ENCODE results near the gene DNAJB2. TPM values are rescaled to one million over a fixed set of nuclear protein-coding genes. Genes with fewer than 3 reads are reported as not detected.

The DNAJB2 gene
- total RNA-seq, 1 experiment from 2014 or later: 36.2 TPM

DNA sequence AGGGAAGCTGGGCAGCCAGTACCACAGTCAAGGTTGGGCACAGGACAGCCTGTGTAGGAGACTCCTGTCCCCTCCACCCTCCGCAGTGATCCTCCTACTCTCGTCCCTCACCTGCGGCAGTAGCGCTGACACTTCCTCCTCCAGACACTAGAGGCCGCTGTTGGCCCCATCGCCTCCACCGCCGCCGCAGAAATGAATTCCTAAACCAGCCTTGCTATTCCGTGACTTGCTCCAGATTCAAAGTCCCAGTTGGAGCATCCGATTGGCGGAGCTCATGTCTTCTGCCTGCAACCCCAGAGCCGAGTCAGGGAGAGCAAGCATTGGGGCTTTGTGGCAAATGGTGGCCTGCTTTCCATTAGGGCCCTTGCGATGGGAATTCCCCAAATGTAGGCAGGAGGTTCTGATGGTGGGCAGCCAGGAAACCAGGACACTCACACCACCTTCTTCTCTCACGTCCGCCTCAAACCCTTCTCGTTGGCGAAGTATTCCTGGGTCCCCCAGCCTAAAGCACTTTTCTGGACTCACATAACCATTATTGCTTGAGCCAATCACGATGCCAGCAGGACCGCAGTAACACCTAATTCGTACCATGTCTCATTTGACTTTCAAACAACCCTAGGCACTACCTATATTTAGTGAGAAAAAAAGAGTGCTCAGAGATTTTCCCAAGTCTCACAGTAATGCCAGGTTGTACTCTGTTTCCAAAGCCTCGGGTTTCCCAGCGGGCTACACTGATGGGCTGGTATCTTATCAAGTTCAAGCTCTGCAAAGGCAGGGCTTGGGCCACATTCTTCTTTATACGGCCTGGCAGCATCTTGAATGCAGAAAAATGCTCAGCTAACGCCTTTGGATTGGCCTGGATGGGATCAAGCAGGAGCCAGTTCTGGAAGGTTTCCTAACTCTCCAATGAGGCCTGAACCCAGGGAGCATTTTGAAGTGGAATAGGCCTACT lies 1.2 kb upstream of the DNAJB2 start:
- Histone ChIP-seq H3K4me2 (ENCODE audit: low read length) (peak overlapping the region; percentile 86), H3K9ac (ENCODE audit: low read length) (peak overlapping the region; percentile 71), H3K9me3 (ENCODE audit: control insufficient read depth in 1 of 2, insufficient read depth in 1 of 2, low read depth in 1 of 2, low read length in 2 of 2) (no peaks in the 10 kb centered on the region), H3K36me3 (ENCODE audit: control insufficient read depth in 1 of 2, insufficient read depth in 2 of 2, low read length in 2 of 2) (no peaks in the 10 kb centered on the region), H3K79me2 (ENCODE audit: insufficient read depth, low read length) (no peaks in the 10 kb centered on the region), H3K4me3 (replicated peaks in 1 of 2; ENCODE audit: low read depth in 1 of 2, low read length in 2 of 2) (peak overlapping the region; percentile 42 to 59), H2AFZ (ENCODE audit: low read depth, low read length, poor library complexity, severe bottlenecking) (peak overlapping the region; percentile 81), H3K4me1 (ENCODE audit: control insufficient read depth in 1 of 2, insufficient read depth in 2 of 2, low read length in 2 of 2) (peaks cover 43 to 64% of the 10 kb centered on the region in 2 experiments), H4K20me1 (ENCODE audit: insufficient read depth) (no peaks in the 10 kb centered on the region), H3K27ac (ENCODE audit: low read depth, low read length) (peak overlapping the region; percentile 82), H3K27me3 (ENCODE audit: insufficient read depth, low read length) (no peaks in the 10 kb centered on the region), H3K9me2 (ENCODE audit: insufficient read depth) (no peaks in the 10 kb centered on the region)
- ATAC-seq: peak; percentile 49
- POLR2A ChIA-PET: interaction anchor here (0.6 to 1.5 kb wide), 4 partner anchors 26 to 110 kb away, joined by 3 to 4 read pairs (median 4); partner anchors contain the start of genes DNPEP and TUBA4B
- CTCF ChIA-PET: interaction anchor here (0.6 to 4.3 kb wide), 11 partner anchors 16 to 204 kb away, joined by 3 to 71 read pairs (median 6); partner anchors contain the start of genes CNPPD1, TUBA4A and TUBA4B
- intact Hi-C loops (cut with micrococcal nuclease): loop anchor here (2.0 kb wide), 1 partner anchor 117 kb away; the partner anchor contains the start of gene NHEJ1
- peak; percentile 54 for DNase-seq (ENCODE audit: low read depth, low spot score)
- TF ChIP-seq, protein P1, sequence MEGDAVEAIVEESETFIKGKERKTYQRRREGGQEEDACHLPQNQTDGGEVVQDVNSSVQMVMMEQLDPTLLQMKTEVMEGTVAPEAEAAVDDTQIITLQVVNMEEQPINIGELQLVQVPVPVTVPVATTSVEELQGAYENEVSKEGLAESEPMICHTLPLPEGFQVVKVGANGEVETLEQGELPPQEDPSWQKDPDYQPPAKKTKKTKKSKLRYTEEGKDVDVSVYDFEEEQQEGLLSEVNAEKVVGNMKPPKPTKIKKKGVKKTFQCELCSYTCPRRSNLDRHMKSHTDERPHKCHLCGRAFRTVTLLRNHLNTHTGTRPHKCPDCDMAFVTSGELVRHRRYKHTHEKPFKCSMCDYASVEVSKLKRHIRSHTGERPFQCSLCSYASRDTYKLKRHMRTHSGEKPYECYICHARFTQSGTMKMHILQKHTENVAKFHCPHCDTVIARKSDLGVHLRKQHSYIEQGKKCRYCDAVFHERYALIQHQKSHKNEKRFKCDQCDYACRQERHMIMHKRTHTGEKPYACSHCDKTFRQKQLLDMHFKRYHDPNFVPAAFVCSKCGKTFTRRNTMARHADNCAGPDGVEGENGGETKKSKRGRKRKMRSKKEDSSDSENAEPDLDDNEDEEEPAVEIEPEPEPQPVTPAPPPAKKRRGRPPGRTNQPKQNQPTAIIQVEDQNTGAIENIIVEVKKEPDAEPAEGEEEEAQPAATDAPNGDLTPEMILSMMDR (IDR thresholded peaks at IDR 0.05 in 2 of 3, conservative IDR thresholded peaks at IDR 0.05 in 1 of 3; ENCODE audit: borderline replicate concordance in 1 of 3, insufficient read depth in 1 of 3, low read depth in 2 of 3, low read length in 2 of 3): peak in 2 of 3 experiments; percentile 97 to 98; a peak in 4 of 6 replicates
- no peak for TF ChIP-seq SIN3A (IDR thresholded peaks at IDR 0.05; ENCODE audit: low read depth)
- RAD21 ChIA-PET (ENCODE audit: low non-redundant PET in 1 of 2, low total read pairs in 2 of 2, uncharacterized antibody in 2 of 2, unreplicated experiment in 2 of 2): interaction anchor here in 1 of 2 experiments (0.6 kb wide), 1 partner anchor 252 kb away, joined by 3 read pairs; no protein-coding TSS in a partner anchor
- no TSS peak for BruUV-seq (replicated peaks)
